GM12892 (cell line): ENCODE data around the gene HMSD.
A peak's percentile ranks its signal among the peaks of the same experiment; 100 is the strongest.

ENCODE experiments used
- DNase-seq: peaks from one replicate; pipeline ENCODE4 v3.0.0; 2011; ENCODE audit not compliant: insufficient read length
- FAIRE-seq: peaks from 2 replicates; lab custom pipeline; 2011; peaks lifted over from hg19 to GRCh38; lab: Jason Lieb, UNC
- POLR2A ChIP-seq: IDR thresholded peaks from 2 replicates; pipeline ENCODE4 v1.6.1; 2011; ENCODE audit warnings: low read depth, low read length, control low read depth
- POLR2AphosphoS5 ChIP-seq: IDR thresholded peaks from 2 replicates; pipeline ENCODE4 v1.6.1; 2011; ENCODE audit warnings: low read depth, low read length, control low read depth
- TAF1 ChIP-seq: IDR thresholded peaks from 2 replicates; pipeline ENCODE4 v1.6.1; 2011; ENCODE audit warnings: low read depth, mild to moderate bottlenecking, control low read depth, low read length, borderline replicate concordance

The HMSD gene

DNA sequence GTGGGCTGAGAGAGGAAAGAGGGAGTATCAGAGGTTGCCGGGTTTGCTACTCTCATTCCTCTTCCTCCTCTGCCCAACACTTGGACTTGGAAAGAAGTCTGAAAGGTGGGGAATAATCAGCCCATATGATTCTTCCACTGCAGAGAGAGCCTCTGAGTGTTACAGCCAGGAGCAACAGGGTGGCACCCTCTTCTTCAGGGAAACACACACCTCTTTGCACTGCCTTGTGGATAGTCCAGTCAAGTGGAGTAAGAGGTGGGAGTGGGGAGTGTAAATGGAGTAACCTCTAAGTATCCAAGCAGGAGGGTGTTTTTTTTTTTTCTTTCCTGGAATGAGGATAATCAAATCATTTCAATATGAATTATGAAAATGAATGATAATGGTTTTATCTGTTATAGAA, 11.8 kb downstream of the HMSD start:
- FAIRE-seq (no peak), DNase-seq (no peak)
- TF ChIP-seq POLR2A (no peak), POLR2AphosphoS5 (no peak), TAF1 (no peak)

- DNase-seq = no peak
- TF ChIP-seq TAF1 (no peak), POLR2A (no peak), POLR2AphosphoS5 (no peak)
- no peak for FAIRE-seq
Measured at GRCh38 chr18:63961435-63961980, 12.4 kb downstream of the HMSD start.

GRCh38 chr18:63962137-63962536, 13.0 kb downstream of the HMSD start:
- FAIRE-seq = no peak
- no peak for TF ChIP-seq TAF1
- TF ChIP-seq POLR2AphosphoS5 = no peak
- TF ChIP-seq POLR2A = no peak

DNA sequence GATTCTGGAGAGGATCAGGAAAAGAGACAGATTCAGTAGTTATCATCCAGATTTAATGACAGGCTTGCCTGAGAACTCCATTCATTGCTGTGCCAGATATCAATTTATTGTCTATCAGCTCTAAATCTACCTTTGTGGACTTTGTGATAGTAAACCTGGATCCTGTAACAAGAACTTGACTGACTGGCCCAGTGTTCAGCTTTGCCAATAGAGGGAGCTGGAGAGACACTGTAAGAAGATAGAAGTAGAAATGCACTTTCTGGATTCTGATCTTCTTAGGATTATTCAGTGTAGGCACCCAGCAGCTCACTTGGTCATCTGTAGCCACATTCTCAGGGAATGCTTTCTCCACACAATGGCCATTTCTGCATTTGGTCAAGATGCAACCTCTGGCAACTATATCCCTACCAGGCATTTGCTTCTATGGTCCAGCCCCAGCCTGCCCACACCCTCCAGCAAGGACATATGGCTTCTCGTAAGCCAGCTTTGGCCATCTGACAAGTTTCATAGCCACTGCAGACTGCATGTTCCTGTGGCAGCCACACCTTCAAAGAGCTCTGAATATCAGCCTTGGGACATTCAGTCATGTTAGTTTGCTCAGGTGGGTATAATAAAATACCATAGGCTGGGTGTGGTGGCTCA, 14.6 kb downstream of the HMSD start:
- DNase-seq (no peak), FAIRE-seq (peak; percentile 94)
- TF ChIP-seq TAF1 (no peak), POLR2AphosphoS5 (no peak), POLR2A (no peak)

More at GRCh38 chr18:63962137-63962536, 13.0 kb downstream of the HMSD start:
- no peak for DNase-seq

- no peak for DNase-seq
- TF ChIP-seq POLR2A = no peak
- no peak for TF ChIP-seq TAF1
- no peak for FAIRE-seq
Measured at GRCh38 chr18:63964908-63965307, 15.8 kb downstream of the HMSD start.

DNA sequence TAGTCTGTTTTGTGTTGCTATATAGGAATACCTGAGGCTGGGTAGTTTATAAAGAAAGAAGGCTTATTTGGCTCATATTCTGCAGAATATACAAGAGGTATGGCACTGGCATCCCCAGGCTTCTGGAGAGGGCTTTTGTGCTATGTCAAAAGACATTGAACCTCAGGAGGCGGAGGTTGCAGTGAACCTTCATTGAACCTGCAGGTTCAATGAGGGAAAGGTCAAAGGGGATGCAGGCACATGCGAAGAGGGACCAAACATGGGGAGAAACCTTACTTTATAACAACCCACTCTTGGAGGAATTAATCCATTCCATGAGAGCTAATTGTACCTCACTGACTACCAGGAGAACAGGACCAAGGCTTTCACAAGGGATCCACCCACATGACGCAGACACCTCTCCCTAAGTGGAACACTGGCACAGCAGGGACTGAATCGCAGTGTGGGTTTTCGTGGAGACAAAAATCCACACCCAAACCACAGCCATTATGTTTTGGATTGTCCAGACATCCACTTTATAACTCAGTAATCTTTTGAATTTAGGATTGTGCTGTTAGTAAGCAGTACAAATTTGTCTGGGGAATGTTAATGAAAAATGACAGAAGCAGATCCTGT, 16.7 kb downstream of the HMSD start:
- FAIRE-seq = no peak
- no peak for DNase-seq
- TF ChIP-seq POLR2AphosphoS5 (no peak), TAF1 (no peak), POLR2A (no peak)

DNA sequence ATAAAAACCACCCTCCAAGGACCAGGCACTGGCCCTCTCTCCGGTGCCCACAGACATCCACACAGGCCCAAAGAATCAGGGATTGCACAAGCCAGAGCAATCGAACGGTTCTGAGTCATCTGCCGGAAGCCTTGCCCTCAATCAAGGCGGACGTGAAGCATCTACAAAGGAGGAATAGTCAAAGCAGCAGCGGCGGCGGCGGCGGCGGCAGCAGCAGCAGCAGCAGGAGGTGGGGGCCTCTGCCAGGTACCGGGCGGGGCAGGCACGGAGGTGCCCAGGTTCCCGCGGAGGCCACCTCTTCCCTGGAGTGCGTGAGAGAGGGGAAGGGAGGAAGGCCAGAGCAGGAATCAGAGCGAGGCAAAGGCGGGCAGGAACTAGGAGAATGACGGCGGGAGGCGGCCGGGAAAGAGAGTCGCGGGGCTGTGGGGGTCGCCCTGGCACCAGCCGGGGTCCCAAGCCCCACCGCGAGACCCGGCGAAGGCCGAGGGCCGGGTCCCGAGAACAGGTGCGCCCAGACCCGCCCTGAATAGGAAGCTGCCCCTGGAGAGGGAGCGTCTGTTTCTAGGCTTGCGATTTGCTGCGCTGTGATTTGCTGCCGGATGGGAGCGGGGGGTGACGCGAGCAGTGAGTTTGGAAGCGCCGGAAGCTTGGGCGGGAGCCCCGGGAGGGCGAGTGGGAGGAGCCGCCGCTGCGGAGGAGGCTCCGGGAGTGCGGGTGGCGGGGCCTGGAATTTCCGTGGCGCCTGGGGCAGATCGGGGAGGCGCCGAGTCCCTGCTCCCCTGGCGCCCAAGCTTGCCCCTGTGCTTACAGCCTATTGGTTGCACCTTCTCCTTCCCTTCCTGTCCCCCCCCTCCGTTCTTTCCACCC, 21.1 kb downstream of the HMSD start, which contains the start of gene SERPINB8:
TSS of gene SERPINB8 (plus strand) at position 140 of the 867 bp plus-strand sequence. CDS start 8,228 bp downstream, outside the sequence.
- TF ChIP-seq TAF1 (peak; percentile 42; the same call in 1 of the 2 replicates), POLR2AphosphoS5 (peak; percentile 88), POLR2A (peak; percentile 82)
- DNase-seq = peak; percentile 57
- FAIRE-seq = peak; percentile 99

DNA sequence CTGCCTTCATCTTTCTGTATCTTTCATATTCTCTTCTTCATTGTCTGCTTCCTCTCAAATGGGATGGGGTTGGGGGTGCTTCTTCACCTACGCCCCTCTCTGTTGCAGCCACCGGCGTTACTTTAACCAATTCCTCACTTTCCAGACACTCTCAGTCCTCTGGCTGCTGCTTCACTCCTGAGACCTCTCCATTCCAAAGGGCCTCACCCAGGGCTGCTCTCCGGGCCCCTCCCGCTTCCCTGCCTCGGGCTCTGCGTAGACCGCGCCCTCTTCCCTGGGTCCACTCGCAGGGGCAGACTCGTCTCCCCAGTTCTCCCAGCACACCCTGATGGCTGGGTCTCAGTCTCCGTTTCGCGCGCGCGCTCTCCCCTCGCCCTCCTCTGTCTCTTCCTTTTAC, 21.7 kb downstream of the HMSD start:
- DNase-seq (no peak), FAIRE-seq (no peak)
- no peak for TF ChIP-seq POLR2A
- no peak for TF ChIP-seq TAF1
- no peak for TF ChIP-seq POLR2AphosphoS5

GRCh38 chr18:63971320-63972001, 22.4 kb downstream of the HMSD start:
- FAIRE-seq (no peak), DNase-seq (no peak)
- no peak for TF ChIP-seq TAF1
- no peak for TF ChIP-seq POLR2A

DNA sequence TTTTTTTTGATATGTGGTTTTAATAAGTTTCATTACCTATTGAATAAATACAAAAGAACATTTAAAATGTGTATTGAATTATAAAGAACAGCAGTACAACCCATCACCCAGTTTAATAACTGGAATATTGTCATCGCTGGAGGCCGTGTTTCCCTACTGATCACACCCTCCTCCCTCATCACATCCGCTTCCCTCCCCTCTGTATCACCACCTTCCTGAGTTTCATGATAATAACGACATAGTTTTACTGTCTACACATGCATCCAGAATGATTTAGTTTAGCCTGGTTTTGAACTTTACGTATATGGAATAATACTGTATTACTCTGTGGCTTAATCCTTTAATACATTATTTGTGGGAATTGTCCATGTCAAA, 22.9 kb downstream of the HMSD start:
- TF ChIP-seq TAF1 = no peak
- no peak for TF ChIP-seq POLR2AphosphoS5
- no peak for TF ChIP-seq POLR2A
- DNase-seq = no peak
- no peak for FAIRE-seq

- DNase-seq (no peak), FAIRE-seq (peak; percentile 77)
- TF ChIP-seq POLR2A (no peak), TAF1 (no peak)
Measured at GRCh38 chr18:63974991-63975390, 25.9 kb downstream of the HMSD start.

- FAIRE-seq = no peak
- TF ChIP-seq TAF1 (no peak), POLR2A (no peak)
Measured at GRCh38 chr18:63975628-63976027, 26.5 kb downstream of the HMSD start.

More at GRCh38 chr18:63975628-63976027, 26.5 kb downstream of the HMSD start:
- DNase-seq = no peak
